ENCODE measurements around the gene LRP3.

The LRP3 gene

GRCh38 chr19:33234736-33235135 lies 40.6 kb downstream of the LRP3 start:
- in situ Hi-C loops (cut with MboI; ENCODE audit: low sequenced_read_pairs) = loop anchor here (25.0 kb wide), 1 partner anchor 528 kb away; no protein-coding TSS in a partner anchor

GRCh38 chr19:33235269-33235995 lies 41.3 kb downstream of the LRP3 start:
- in situ Hi-C loops (cut with MboI; ENCODE audit: low sequenced_read_pairs) = loop anchor here (25.0 kb wide), 1 partner anchor 527 kb away; no protein-coding TSS in a partner anchor

DNA sequence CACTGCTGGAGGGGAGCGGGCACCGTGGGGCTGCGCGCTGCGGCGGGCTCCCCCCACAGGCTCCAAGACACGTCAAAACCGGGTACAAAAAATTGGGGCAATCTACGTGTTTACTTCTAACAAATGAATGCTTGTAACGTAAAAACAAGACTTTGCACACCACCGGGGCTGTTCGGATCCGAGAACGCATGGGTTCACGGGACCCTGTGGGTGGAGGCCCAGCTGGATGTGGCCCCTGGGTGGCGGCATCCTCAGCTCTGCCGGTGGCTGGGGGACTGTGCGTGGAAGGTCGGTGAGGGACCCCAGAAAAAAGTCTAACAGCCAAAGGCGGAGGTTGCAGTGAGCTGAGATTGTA lies 41.8 kb downstream of the LRP3 start:
- in situ Hi-C loops (cut with MboI; ENCODE audit: low sequenced_read_pairs) = loop anchor here (25.0 kb wide), 1 partner anchor 526 kb away; no protein-coding TSS in a partner anchor

DNA sequence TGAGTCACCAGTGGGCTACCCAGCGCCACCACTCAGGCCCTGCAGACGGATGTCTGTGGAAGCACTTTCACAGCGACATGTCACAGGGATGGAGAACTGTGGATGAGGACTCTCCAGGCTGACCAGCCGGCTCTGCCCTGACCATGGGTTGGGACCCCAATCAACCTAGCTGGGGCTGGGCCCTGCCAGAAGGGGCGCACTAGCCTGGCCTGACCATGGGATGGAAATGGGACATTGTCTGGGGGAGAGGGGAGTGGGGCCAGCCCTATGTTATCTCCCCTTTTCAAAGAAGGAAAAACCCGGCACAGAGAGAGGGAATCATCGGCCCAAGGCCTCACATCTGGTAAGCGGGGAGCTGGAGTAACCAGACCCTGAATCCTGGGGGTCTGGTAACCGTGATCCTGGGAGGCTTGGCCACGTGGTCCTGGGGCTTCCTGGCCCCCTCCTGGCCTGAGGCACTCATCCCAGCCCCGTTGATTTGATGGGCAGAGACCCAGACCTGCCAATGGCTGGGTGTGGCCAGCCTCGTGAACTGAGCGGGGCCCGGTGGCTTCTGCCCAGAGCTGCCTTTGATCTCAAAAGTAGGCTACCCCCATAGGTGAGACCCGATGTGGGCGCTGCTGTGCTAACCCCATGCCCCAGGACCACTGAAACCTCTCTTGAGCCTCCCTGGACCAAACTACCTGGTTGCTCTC lies 42.7 kb downstream of the LRP3 start:
- in situ Hi-C loops (cut with MboI; ENCODE audit: low sequenced_read_pairs) = loop anchor here (25.0 kb wide), 1 partner anchor 525 kb away; no protein-coding TSS in a partner anchor

DNA sequence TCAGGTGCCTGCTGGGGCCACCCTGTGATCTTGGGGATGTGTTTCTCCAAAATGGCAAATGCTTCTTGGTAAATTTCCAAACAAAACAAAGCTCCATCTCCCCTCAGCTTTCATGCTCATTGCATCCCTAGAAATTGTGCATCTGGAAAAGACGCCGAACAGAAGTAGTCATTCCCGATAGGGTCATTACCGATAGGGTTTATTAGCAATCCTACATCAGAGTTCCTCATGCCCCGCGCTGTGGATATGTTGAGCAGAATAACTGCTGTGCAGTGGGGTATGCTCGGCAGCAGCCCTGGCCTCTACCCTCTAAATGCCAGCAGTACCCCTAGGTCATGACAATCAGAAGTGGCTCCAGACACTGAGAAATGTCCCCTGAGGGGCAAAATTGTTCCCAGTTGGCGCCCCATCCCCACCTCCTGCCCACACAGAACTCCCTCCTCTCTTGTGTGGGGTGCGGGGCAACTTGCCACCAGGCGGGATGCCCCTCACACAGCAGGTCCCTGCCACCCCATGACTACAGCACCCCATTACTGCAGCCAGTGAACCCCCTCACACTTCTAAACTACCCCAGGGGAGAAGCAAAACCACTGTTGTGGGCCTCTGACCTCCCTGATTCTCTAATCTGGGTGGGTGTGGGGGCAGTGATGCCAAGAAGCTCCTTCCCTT lies 44.5 kb downstream of the LRP3 start:
- in situ Hi-C loops (cut with MboI; ENCODE audit: low sequenced_read_pairs) = loop anchor here (25.0 kb wide), 1 partner anchor 524 kb away; no protein-coding TSS in a partner anchor

DNA sequence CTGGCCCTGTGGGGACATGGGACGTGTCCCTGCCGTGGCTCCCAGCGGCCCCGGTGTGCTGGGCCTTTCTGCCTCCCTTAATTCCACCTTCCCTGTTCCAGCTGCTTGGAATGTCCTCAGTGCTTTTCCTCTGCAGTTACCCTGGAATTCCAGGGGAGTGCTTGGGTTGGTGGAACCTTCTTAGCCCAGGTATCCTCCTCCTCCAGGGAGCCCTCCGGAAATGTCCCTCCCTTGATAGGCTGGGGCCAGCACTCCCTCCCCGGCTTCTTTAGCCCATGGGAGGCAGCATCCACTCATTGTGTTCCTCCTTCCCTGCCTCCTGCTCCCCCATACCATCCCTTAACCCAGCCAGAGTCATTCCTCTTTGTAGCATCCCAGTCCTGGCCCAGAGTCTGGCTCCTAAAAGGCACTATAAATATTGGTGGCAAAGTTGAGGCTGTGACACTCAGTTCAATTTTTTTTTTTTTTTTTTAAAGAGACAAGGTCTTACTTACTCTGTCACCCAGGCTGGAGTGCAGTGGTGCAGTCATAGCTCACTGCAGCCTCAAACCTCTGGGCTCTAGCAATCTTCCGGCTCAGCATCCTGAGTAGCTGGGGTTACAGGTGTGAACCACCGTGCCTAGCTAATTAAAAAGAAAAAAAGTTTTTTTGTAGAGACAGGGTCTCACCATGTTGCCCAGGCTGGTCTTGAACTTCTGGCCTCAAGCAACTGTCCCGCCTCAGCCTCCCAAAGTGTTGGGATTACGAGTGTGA lies 45.3 kb downstream of the LRP3 start:
- in situ Hi-C loops (cut with MboI; ENCODE audit: low sequenced_read_pairs) = loop anchor here (25.0 kb wide), 1 partner anchor 523 kb away; no protein-coding TSS in a partner anchor

- in situ Hi-C loops (cut with MboI; ENCODE audit: low sequenced_read_pairs) = loop anchor here (10.0 to 25.0 kb wide), 2 partner anchors 65 to 522 kb away; partner anchors contain the start of gene CEBPA
Observed at GRCh38 chr19:33240181-33240771, 46.1 kb downstream of the LRP3 start.

GRCh38 chr19:33241091-33241529 lies 47.0 kb downstream of the LRP3 start:
- in situ Hi-C loops (cut with MboI; ENCODE audit: low sequenced_read_pairs) = loop anchor here (10.0 to 25.0 kb wide), 2 partner anchors 64 to 521 kb away; partner anchors contain the start of gene CEBPA

DNA sequence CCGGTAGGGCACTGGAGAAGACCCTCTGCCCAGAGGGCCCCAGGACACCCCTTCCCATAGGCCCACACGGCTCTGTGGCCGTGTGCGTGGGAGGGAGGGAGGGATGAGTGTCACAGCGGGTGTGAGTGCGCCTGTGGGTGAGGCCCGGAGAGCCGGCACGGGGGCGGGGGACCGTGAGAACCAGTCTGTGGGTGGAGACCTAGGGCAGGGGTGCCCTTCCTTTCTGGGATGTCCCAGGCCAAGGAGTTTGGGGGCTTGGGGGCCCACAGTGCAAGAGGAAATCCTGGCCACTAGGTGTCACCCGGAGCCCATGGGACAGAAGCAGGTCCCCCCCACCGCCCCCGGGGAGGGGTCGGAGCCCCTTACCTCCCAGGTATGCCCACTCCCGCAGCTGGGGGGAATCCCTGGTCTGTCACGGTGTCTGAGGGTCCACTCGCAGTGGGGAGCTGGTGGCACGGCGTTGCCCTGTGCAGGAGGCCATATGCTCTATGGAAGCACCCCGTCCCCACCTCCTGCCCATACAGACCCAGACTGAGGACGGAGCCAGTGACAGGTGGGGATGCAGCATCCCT lies 47.5 kb downstream of the LRP3 start:
- in situ Hi-C loops (cut with MboI; ENCODE audit: low sequenced_read_pairs) = loop anchor here (10.0 to 25.0 kb wide), 2 partner anchors 63 to 521 kb away; partner anchors contain the start of gene CEBPA

GRCh38 chr19:33242131-33242530 lies 48.0 kb downstream of the LRP3 start:
- in situ Hi-C loops (cut with MboI; ENCODE audit: low sequenced_read_pairs) = loop anchor here (10.0 to 25.0 kb wide), 2 partner anchors 63 to 520 kb away; partner anchors contain the start of gene CEBPA

- in situ Hi-C loops (cut with MboI; ENCODE audit: low sequenced_read_pairs) = loop anchor here (10.0 to 25.0 kb wide), 2 partner anchors 62 to 519 kb away; partner anchors contain the start of gene CEBPA
Observed at GRCh38 chr19:33242911-33243310, 48.8 kb downstream of the LRP3 start.

DNA sequence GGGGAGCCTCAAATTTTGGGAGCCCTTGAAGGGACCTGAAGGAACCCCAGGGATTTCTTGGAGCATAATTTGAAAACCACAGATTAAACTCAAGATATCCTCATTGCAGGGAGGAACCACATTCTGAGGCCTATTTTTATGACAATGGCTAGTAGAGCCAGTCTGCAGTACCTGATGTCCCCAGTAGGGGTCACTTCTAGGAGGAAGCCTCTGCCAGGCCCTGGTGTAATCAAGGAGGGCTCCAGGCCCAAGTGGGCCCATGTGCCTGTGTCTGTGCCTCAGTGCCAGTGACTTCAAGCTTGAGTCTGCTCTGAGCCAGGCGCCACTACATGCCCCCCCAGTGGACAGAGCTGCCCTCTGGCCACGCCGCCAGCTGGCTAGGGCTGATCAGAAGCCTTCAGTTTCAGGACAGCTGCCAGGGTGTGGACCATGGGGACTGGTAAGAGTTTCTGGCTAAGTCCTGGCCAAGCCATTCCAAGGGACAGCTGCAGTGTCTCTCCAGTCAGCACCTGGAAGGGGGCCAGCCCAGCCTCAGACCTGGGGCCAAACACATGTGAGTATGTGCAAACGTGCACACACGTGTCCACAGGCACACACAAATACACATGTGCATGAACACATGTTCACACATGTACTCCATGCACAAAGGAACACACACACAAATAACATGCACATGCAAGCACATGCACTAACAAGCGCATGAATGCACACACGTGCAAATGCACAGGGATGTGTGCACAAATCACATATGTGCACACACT lies 52.0 kb downstream of the LRP3 start:
- in situ Hi-C loops (cut with MboI; ENCODE audit: low sequenced_read_pairs) = loop anchor here (5.0 to 25.0 kb wide), 3 partner anchors 59 to 516 kb away; partner anchors contain the start of gene CEBPA

DNA sequence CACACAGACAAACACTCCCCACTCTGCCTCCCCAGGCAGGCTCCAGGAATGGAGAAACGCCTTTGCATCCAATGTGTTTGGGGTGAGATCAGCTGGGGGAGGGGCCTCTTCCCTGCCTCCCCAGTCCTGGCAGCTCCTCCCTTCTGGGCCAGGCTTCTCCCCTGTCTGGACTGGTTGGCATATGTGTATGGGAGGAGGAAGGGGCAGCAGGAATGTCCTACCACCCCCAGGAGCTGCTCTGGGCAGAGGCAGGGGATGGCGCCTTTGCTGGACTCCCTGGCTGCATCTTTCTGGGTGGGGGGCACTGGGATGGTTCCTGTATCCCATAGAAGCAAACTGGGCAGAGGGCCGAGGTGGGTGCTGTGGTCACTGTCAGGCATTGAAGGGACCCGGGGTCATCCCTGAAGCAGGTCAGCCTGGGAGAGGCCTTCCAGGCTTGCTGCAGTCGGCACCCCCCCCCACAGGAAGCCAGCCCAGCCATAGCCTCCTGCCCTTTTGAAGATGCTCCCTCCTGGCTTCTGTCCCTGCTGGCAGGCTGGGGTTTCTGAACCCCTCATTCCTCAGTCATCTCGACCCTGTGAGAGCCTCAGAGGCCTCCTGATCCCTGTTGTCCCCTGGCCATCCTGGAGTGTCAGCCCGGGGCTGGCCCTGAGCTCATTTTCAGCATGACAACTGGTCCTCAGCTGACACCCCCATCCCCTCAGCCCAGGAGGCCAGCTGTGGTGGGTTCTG lies 52.7 kb downstream of the LRP3 start:
- in situ Hi-C loops (cut with MboI; ENCODE audit: low sequenced_read_pairs) = loop anchor here (5.0 to 25.0 kb wide), 3 partner anchors 58 to 515 kb away; partner anchors contain the start of gene CEBPA

- in situ Hi-C loops (cut with MboI; ENCODE audit: low sequenced_read_pairs) = loop anchor here (5.0 to 25.0 kb wide), 3 partner anchors 57 to 515 kb away; partner anchors contain the start of gene CEBPA
Observed at GRCh38 chr19:33247441-33247819, 53.3 kb downstream of the LRP3 start.

- in situ Hi-C loops (cut with MboI; ENCODE audit: low sequenced_read_pairs) = loop anchor here (5.0 to 25.0 kb wide), 3 partner anchors 57 to 514 kb away; partner anchors contain the start of gene CEBPA
Observed at GRCh38 chr19:33248104-33248503, 54.0 kb downstream of the LRP3 start.

GRCh38 chr19:33248553-33248953 lies 54.4 kb downstream of the LRP3 start:
- in situ Hi-C loops (cut with MboI; ENCODE audit: low sequenced_read_pairs) = loop anchor here (5.0 to 25.0 kb wide), 3 partner anchors 56 to 514 kb away; partner anchors contain the start of gene CEBPA

- in situ Hi-C loops (cut with MboI; ENCODE audit: low sequenced_read_pairs) = loop anchor here (5.0 to 25.0 kb wide), 3 partner anchors 56 to 513 kb away; partner anchors contain the start of gene CEBPA
Observed at GRCh38 chr19:33248954-33249613, 55.0 kb downstream of the LRP3 start.
